GM19372 (cell line): ENCODE measurements around the gene ACSF3.

Experiments used
- ATAC-seq: cut with Tn5 transposase; IDR thresholded peaks from one replicate; pipeline ENCODE4 v1.9.1; 2021; ENCODE audit warnings: mild to moderate bottlenecking, low read depth, moderate library complexity; ENCODE audit not compliant: unreplicated experiment

The ACSF3 gene

DNA sequence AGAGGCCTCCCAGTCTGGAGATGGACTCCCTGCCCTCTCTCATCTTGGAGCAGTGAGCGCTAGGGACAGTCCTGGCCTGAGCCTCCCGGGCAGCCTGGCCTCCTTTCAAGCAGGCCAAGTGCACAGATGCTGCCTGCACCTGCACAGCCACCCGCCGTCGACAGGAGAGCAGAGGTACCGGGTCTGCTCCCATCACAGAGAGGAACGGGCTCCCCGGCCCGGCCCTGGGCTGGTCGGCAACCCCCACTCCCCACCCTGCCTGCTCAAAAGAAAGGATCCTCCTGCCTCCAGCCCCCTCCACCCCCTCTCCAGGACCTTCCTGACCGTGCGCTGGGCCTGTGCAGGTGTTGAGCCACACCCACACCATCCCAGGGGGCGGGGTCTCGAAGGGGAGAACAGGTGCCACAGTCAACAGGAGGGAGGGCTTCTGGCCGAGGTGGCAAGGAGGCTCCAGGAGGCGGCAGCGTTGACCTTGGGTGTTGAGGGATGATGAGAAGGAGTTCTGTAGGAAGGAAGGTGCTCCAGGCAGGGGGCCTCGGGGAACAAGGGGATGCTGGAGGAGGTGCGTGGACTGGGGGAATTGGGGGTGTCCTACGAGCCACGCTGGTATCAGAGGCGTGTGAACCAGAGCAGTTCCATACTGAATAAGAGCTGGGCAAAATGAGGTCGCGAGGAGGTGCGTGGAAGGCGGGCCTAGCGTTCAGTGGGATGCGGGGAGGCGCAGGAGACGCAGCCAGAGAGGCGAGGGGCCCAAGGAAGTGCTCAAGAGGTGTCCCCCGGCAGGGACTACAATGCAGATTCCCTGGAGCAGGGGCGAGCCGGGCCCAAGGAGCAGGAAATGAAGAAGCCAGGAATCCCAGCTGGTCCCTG is 76.9 kb downstream of the ACSF3 start:
- no peak for ATAC-seq

DNA sequence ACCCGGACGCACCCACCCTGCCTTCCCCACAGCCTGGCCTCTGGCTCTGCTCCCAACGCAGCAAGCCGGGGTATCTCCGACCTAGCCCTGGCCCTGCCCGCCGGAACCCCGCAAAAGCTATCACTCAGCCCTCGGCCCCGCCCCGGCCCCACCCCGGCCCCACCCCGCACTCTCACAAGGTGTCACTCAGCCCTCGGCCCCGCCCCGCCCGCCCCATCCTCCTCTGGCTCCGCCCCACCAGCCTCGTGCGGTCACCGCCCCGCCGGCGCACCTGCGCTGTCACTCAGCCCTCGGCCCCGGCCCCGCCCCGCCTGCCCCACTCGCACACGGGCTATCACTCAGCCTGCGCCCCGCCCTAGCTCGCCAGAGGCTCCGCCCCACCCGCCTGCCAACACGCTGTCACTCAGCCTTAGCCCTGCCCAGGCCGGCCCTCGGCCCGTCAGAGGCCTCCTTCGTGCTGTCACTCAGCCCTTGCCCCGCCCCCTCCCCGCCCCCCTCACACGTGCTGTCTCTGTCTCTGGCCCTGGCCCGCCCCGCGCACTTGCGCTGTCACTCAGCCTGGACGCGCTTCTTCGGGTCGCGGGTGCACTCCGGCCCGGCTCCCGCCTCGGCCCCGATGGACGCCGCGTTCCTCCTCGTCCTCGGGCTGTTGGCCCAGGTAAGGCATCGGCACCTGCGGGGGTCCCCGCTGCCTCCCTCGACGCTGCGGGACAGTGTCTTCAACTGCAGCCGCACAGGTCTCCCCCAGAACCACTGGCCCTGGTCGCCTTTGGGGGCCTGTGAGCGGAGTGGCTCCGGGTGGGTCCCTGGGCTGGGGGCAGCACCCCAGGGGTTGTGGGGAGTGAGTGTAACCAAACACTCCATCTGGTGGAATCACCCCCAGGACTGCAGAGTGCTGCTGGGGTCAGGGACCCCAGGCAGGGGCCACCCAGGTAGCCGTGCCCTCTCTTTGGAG is 77.8 kb downstream of the ACSF3 start, which contains the start of gene CDH15:
TSS of gene CDH15 (plus strand) at position 533 of the 955 bp plus-strand sequence. CDS start at position 617, 84 bp downstream.
- peak; percentile 78 for ATAC-seq

DNA sequence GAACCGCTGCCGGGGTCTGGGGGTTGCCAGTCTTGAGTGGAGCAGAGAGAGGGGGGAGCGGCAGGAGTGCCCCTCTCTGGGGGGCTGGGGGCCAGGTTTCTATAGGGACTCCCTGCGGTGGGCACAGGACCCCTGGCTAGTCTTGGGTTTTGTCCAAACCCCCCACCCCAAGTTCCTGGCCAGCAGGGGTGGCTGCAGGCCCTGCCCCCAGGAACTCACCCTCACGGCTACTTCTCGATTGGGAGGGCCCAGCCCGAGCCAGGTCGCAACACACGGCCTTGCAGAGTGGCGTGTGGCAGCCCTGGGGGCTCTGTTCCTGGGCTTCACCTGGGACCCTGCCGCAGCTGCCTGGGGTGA is 78.5 kb downstream of the ACSF3 start:
- no peak for ATAC-seq

DNA sequence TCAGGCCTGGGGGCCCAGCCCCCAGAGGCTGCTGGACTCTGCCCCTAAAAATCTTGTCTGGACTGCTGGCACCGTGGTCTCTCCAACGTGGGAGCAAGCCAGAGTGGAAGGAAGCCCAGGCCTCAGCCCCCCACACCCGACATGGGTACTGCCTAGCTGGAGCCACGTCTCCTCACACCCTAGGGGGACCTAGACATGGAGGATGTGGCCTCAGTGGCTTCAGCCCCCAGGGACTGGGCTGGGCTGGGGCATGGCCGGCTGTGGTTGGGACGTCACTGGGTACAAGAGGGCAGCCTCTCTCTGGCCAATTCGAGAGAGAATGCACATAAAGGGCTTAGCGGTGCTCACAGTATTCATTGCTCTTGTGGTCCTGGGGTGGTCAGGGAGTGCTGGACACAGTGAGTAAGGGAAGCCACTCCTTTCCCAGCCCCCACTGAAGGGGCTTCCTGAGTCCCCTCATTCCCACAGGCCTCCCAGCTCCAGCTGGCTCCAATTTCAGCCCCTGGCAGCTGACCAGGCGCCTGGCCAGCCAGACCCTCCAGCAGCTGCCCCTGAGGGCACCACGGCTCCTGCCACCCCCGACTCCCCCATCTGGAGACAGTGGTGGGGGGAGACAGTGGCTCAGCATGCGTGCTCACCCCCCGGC is 79.0 kb downstream of the ACSF3 start:
- no peak for ATAC-seq

DNA sequence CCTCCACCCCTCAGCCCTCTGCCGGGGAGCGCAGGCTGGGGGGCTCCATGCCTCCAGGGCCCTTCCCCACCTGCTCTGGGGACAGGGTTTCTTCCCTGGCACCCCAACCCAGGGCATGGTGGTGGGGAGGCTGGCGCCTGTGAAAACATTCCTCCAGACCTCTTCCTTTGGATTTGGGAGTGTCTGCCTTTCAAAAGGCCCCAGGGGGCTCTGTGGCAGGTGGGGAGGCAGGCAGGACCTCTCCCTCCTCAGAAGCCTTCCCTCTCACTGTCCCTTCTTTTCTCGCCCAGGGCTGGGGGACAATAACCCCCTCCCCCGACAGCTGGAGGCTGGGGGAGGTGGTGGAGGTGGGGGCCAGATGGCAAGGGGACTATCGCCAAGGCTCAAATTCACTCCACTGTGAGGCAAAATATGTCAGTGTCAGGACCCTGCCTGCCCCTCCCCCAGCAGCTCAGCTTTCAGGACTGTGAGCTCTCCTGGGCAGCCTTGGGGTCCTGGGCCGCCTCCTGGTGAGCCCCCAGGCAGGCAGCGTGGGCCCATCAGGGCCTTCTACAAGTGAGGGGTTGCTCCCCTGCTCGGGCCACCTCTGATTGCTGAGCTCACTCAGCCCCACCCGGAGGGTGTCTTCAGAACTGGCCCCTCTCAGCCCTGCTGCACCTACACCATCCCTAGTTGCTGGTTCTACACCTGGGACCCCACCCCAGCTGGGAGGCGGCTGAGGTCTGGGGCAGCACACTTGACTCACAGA is 79.7 kb downstream of the ACSF3 start:
- no peak for ATAC-seq

DNA sequence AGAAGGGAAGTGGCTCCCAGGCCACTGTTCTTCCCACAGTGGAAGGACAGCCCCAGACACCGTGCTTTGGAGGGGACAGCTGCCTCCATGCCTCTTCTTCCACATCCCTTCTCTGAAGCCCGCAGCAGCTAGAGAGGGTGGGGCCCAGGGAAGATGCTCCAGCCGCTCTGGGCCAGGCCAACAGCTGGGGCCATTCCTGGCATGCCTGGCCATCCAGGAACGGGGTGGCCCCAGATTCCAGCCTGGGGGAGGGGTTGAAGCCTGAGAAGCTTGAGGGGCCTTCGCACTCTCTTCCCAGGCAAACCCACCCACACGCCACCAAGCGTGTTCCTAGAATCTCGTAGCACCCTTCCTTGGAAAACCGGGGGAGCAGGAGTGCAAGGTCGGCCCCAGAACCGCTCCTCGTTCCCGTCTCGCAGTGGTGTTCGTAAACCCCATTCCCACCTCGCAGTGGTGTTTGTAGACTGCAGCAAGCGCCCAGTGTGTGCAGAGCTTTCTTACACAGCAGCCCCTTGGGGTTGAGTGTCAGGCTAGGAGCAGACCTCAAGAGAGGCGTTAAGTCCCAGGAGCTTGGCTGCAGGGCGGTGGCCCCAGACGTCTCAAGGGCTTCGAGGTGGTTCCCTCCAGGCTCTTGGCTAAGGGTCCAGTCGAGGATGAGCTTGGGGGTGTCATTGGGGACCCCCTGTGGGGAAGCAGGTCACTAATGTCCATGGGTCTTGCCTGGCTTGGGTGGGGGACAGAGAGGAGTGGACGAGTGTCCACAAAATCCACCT is 80.6 kb downstream of the ACSF3 start:
- ATAC-seq, result no peak

DNA sequence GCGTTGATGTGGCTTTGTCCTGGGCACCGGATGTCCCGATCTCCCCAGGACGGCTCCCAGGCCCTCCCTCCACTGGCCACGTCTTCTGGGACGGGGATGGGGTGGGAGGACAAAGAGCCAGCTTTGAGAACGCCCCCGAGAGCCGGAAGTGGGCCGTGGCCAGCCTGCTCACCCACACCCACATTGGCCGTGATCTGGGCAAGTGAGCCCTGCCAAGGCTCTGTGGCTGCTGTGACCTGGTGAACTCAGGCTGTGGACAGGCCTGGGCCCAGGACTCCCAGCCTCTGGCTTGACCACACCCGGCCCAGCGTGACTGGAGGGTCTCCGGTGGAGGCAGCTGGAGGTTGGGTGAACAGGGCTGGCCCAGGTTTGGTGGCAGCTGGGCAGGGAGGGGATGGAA is 81.2 kb downstream of the ACSF3 start:
- no peak for ATAC-seq

DNA sequence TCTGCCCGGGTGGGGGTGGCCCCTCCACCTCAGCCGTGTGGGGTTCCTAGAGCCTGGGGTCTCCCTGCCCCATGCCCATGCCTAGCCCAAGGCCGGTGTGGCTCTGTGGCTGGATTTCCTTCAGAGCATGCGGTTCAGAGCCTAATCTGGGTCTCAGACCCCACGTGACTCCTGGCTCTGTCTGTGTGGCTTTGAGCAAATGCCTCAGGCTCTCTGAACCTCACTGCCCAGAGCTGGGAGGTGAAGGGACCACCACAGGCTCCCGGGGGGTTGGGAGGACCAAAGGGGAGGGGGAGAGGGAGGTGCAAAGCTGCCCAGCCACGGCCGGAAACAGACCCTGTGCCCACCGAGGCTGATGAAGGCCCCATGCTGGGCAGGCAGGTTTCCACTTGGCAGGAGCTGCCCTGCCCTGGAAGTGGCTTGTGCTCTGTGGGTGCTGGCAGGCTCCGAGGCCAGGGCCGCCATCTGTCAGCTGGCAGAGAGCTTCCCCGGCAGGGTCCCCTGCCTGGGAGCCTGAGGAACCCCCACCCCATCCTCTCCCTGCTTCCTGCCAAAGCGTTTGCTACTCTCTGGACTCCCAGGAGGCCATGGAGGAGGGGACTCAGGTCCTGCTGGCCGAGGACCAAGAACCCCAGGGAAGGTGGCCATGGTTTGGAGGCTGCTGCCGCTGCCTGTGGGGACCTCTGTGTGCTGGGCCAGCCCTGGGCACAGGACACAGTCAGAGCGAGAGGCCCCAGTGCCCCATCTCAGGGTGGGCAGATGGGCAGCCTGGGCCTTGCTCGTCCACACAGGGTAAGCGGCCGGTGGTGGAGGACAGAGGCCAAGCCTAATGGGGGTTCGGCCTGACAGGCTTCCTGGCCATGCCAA is 81.9 kb downstream of the ACSF3 start:
- ATAC-seq, result no peak

DNA sequence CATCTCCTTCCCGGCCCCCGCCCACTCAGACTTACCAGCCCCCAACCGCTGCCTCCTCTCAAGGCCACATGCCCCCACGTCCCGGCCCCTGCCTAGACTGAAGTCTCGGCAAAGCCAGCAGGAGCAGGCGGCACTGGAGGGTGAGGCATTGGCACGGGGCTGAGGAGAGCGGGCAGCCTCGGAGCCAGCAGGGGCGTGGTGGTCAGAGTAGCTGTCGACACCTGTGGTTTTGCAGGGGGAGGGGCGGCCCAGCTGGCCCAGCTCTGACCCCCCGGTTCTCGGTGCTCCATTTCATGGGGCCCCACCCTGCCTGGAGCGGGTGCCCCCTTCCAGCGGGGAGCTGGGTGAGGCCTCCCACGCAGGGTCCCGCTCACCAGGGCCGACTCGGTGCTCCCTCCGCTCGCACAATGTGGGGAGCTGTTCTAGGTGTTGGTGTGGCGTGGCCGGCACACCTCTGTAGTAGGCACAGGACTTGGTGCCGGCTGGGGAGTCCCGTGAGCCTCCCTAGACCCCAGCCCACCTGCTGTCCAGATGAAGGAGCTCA is 82.6 kb downstream of the ACSF3 start:
- no peak for ATAC-seq

DNA sequence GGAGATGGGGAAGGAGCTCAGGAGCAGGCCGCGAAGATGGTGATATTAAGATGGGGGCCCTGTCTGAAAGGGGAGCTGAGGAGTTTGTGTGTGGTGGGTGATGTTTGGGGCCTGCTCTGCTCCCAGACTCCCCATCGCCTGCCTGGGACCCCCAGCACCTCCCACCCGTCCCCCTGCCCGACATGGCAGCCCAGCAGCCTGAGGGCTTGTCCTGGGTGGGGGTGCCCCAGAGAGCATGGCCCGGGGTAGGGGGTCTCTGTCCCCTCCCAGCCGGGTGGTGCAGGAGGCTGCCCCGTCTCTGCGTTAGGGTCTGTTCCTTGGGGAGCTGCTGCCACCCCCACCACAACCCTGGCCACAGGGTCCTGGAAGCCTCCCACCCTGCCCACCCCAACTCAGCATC is 83.1 kb downstream of the ACSF3 start:
- ATAC-seq, result no peak

DNA sequence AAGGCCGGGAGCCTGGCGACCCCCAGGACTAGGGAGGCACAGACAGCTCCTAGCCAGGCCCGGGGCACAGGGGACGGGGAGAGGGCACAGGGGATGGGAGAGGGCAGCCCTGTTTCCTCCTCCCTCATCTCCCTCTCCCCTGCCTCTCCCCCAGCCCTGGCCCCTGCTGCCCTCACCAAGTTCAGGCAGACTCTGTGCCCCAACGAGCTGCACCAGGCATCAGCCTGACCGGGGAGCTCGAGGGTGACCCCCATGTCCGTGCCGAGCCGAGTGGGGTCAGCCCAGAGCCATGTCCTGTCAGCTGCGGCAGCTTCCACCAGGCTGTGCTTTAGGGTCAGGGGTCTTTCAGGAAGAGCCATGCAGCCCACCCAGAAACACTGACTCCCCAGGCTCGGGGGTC is 83.8 kb downstream of the ACSF3 start:
- no peak for ATAC-seq

DNA sequence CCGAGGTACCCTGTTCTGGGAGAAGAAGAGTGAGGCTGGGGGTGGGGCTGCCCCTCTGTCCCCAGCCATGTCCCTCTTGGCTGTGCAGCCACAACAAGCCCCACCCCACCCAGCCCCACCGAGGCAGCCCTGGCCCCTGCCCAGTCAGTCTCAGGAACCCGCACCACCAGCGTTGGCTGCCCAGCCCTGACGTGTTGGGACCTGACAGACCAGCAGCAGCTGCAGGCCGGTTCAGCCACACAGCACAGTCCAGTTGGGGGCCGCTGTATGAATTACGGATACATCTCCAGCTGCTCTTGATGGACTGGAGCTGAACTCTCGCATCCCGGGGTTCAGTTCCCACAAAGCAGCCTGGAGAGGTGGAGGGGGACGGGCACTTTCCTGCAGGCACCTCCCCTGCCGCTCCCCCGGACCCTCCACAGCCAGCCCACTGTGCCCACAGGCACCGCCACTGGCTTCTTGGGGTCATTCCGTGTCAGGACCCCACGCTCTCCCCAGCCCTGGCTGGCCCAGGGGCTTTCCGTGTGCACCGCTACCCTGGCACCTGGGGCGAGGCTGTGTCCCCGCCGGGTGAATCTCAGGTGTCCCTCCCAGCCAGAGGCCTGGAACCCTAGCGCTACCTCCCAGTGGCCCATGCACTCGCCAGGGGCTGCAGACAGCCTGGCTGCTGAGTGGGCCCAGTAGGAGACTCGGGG is 84.9 kb downstream of the ACSF3 start:
- ATAC-seq, result no peak

DNA sequence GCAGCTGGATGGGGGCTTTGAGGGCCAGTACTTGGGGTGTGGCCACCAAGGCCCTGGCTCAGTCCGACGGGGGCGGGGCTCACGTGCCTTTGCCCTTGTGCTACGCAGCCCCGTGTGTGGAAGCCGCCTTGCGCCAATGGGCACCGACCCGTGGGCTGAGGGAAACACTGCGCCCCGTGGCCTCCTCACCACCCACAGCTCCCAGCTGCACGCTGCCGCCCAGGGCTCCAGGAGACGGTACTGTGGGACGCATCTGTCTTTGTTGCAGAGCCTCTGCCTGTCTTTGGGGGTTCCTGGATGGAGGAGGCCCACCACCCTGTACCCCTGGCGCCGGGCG is 85.5 kb downstream of the ACSF3 start:
- no peak for ATAC-seq

DNA sequence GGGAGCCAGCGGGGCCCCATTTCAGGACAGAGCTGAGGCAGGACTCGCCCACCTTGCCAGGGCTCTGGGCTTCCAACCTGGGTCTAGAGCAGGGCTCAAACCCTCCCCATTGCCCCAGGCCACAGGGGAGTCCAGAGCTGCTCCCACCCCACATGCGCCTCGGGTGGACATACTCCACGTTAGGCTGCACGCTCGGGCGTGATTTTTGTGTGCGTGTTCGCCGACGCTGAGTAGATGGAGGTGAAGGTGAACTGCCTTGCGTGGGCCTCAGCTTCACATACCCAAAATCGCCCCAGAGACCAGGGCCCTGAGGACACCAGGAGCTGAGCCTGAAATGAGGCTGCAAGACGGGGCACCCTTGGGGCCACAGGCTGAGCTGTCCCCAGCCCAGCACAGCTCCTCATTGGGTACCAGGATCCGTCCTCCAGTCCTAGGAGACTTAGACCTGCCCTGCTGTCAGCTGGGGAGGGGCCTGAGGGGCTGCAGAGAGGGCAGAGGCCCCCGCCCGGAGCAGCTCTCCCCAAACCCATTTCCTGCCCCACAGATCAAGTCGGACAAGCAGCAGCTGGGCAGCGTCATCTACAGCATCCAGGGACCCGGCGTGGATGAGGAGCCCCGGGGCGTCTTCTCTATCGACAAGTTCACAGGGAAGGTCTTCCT is 86.1 kb downstream of the ACSF3 start:
- ATAC-seq, result no peak

DNA sequence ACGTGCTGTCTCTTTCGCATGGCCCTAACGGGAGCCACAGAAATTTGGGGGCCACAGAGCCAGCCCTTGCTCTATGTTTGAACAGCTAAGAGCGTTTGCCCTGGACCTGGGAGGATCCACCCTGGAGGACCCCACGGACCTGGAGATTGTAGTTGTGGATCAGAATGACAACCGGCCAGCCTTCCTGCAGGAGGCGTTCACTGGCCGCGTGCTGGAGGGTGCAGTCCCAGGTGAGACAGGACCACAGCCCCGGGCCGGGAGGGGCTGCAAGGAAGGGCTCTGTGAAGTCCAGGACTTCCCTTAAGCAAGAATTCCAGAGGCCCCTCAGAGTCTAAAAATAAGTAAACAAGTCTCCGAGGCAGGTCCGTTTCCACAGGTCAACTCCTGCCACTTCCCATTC is 89.8 kb downstream of the ACSF3 start:
- ATAC-seq, result no peak

DNA sequence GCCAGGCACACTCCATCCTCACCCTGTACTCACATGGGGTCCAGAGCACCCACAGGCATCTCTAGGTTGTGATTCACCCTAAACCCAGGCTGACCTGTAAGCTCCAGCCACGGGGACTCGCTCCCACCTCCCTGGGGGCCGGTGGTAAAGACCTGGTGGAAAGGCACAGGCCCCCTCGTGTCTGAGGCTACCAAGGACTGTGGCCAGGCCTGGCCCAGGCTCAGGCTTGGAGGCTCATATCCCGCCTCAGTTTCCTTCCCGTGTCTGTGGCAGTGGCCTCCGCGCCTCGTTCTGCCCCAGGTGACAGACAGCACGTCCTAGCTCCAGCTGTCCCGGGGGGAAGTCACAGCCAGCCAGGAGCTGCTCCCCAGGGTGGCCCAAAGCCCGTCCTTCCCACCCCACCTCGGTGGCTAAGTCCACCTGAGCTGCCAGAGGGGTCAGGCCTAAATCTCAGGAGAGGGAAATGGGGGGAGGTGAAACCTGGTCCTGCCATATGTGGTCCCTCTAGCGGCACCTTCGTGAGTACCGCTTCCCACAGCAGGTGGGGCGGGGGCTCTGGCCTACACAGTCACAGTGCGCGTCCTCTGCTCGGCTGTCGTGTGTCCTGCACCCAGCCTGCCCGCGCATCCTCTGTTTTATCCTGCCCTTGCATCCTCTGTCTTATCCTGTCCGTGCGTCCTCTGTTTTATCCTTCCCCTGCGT is 90.5 kb downstream of the ACSF3 start:
- no peak for ATAC-seq

DNA sequence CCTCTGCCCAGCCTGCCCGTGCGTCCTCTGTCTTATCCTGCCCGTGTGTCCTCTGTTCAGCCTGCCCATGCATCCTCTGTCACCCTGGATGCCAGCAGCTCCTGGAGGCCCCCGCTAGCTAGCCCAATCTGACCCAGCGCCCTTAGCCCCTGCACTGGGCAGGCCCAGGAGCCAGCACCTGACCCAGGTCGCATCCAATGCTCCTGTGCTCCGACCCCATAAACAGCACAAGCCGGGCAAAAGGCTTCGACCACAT is 91.0 kb downstream of the ACSF3 start:
- ATAC-seq, result no peak
